Measurements from ENCODE around the gene PTTG1IP.
A peak's percentile ranks its signal among the peaks of the same experiment; 100 is the strongest.
"Not testable (repeated sequence)": the region's sequence is repeated elsewhere in the genome, so short reads cannot be mapped to it uniquely, and the experiment has no call there.

The PTTG1IP gene

GRCh38 chr21:44916965-44917364 lies 43.5 kb upstream of the PTTG1IP start:
- peak overlapping the region; percentile 74 for H3K27ac ChIP-seq (ENCODE audit: insufficient read depth, low read length, poor library complexity, severe bottlenecking)
- no peaks in the 10 kb centered on the region for H3K9me3 ChIP-seq (ENCODE audit: control insufficient read depth, low read length)
- DNase-seq = no peak
- no peaks in the 10 kb centered on the region for H3K27me3 ChIP-seq (replicated peaks; ENCODE audit: control insufficient read depth, insufficient read depth, low read length, poor library complexity, severe bottlenecking)
- H3K4me1 ChIP-seq (ENCODE audit: control insufficient read depth, insufficient read depth, low read length, poor library complexity, severe bottlenecking) = peaks cover 71% of the 10 kb centered on the region
- no peak overlapping the region for H3K4me3 ChIP-seq (ENCODE audit: insufficient read depth, low read depth, low read length, poor library complexity, severe bottlenecking)
- peaks cover 5% of the 10 kb centered on the region for H3K36me3 ChIP-seq (ENCODE audit: control insufficient read depth, insufficient read depth, low read length)

GRCh38 chr21:44914176-44914874 lies 40.8 kb upstream of the PTTG1IP start:
- H3K27ac ChIP-seq (ENCODE audit: insufficient read depth, low read length, poor library complexity, severe bottlenecking) = peak overlapping the region; percentile 74
- no peaks in the 10 kb centered on the region for H3K27me3 ChIP-seq (replicated peaks; ENCODE audit: control insufficient read depth, insufficient read depth, low read length, poor library complexity, severe bottlenecking)
- H3K36me3 ChIP-seq (ENCODE audit: control insufficient read depth, insufficient read depth, low read length) = peaks cover 10% of the 10 kb centered on the region
- H3K4me1 ChIP-seq (ENCODE audit: control insufficient read depth, insufficient read depth, low read length, poor library complexity, severe bottlenecking) = peaks cover 81% of the 10 kb centered on the region
- no peaks in the 10 kb centered on the region for H3K9me3 ChIP-seq (ENCODE audit: control insufficient read depth, low read length)
- DNase-seq = peak; percentile 36 to 41 (median 37)
- peak overlapping the region; percentile 44 for H3K4me3 ChIP-seq (ENCODE audit: insufficient read depth, low read depth, low read length, poor library complexity, severe bottlenecking)

- H3K4me3 ChIP-seq (ENCODE audit: insufficient read depth, low read depth, low read length, poor library complexity, severe bottlenecking) = peak overlapping the region; percentile 44
- DNase-seq = no peak
Observed at GRCh38 chr21:44913425-44914175, 40.1 kb upstream of the PTTG1IP start.

GRCh38 chr21:44912506-44913412 lies 39.3 kb upstream of the PTTG1IP start:
- not testable (repeated sequence) for DNase-seq; H3K9me3 ChIP-seq (ENCODE audit: control insufficient read depth, low read length); H3K36me3 ChIP-seq (ENCODE audit: control insufficient read depth, insufficient read depth, low read length); H3K27me3 ChIP-seq (replicated peaks; ENCODE audit: control insufficient read depth, insufficient read depth, low read length, poor library complexity, severe bottlenecking)
- Histone ChIP-seq H3K4me1 (ENCODE audit: control insufficient read depth, insufficient read depth, low read length, poor library complexity, severe bottlenecking) (peaks cover 70% of the 10 kb centered on the region), H3K27ac (ENCODE audit: insufficient read depth, low read length, poor library complexity, severe bottlenecking) (peak overlapping the region; percentile 75), H3K4me3 (ENCODE audit: insufficient read depth, low read depth, low read length, poor library complexity, severe bottlenecking) (peak overlapping the region; percentile 44)

More at GRCh38 chr21:44913425-44914175, 40.1 kb upstream of the PTTG1IP start:
- Histone ChIP-seq H3K4me1 (ENCODE audit: control insufficient read depth, insufficient read depth, low read length, poor library complexity, severe bottlenecking) (peaks cover 79% of the 10 kb centered on the region), H3K27me3 (replicated peaks; ENCODE audit: control insufficient read depth, insufficient read depth, low read length, poor library complexity, severe bottlenecking) (no peaks in the 10 kb centered on the region), H3K27ac (ENCODE audit: insufficient read depth, low read length, poor library complexity, severe bottlenecking) (peak overlapping the region; percentile 74), H3K36me3 (ENCODE audit: control insufficient read depth, insufficient read depth, low read length) (peaks cover 10% of the 10 kb centered on the region), H3K9me3 (ENCODE audit: control insufficient read depth, low read length) (no peaks in the 10 kb centered on the region)

- peaks cover 14% of the 10 kb centered on the region for H3K36me3 ChIP-seq (ENCODE audit: control insufficient read depth, insufficient read depth, low read length)
- H3K4me1 ChIP-seq (ENCODE audit: control insufficient read depth, insufficient read depth, low read length, poor library complexity, severe bottlenecking) = peaks cover 64% of the 10 kb centered on the region
- no peak for DNase-seq
- H3K27ac ChIP-seq (ENCODE audit: insufficient read depth, low read length, poor library complexity, severe bottlenecking) = peak overlapping the region; percentile 75
- no peaks in the 10 kb centered on the region for H3K27me3 ChIP-seq (replicated peaks; ENCODE audit: control insufficient read depth, insufficient read depth, low read length, poor library complexity, severe bottlenecking)
- H3K4me3 ChIP-seq (ENCODE audit: insufficient read depth, low read depth, low read length, poor library complexity, severe bottlenecking) = peak overlapping the region; percentile 18
- no peaks in the 10 kb centered on the region for H3K9me3 ChIP-seq (ENCODE audit: control insufficient read depth, low read length)
Observed at GRCh38 chr21:44912158-44912473, 38.6 kb upstream of the PTTG1IP start.

- peak overlapping the region; percentile 75 for H3K27ac ChIP-seq (ENCODE audit: insufficient read depth, low read length, poor library complexity, severe bottlenecking)
Observed at GRCh38 chr21:44911384-44912157, 38.1 kb upstream of the PTTG1IP start.

GRCh38 chr21:44911068-44911383 lies 37.5 kb upstream of the PTTG1IP start:
- DNase-seq = no peak
- Histone ChIP-seq H3K4me1 (ENCODE audit: control insufficient read depth, insufficient read depth, low read length, poor library complexity, severe bottlenecking) (peaks cover 55% of the 10 kb centered on the region), H3K9me3 (ENCODE audit: control insufficient read depth, low read length) (no peaks in the 10 kb centered on the region), H3K27ac (ENCODE audit: insufficient read depth, low read length, poor library complexity, severe bottlenecking) (peak overlapping the region; percentile 75), H3K4me3 (ENCODE audit: insufficient read depth, low read depth, low read length, poor library complexity, severe bottlenecking) (peak overlapping the region; percentile 18), H3K36me3 (ENCODE audit: control insufficient read depth, insufficient read depth, low read length) (peaks cover 24% of the 10 kb centered on the region), H3K27me3 (replicated peaks; ENCODE audit: control insufficient read depth, insufficient read depth, low read length, poor library complexity, severe bottlenecking) (no peaks in the 10 kb centered on the region)

More at GRCh38 chr21:44911384-44912157, 38.1 kb upstream of the PTTG1IP start:
- H3K9me3 ChIP-seq (ENCODE audit: control insufficient read depth, low read length) = no peaks in the 10 kb centered on the region
- DNase-seq = peak in 2 of 3 donors; percentile 46 to 50
- peaks cover 59% of the 10 kb centered on the region for H3K4me1 ChIP-seq (ENCODE audit: control insufficient read depth, insufficient read depth, low read length, poor library complexity, severe bottlenecking)
- H3K4me3 ChIP-seq (ENCODE audit: insufficient read depth, low read depth, low read length, poor library complexity, severe bottlenecking) = peak overlapping the region; percentile 18
- H3K36me3 ChIP-seq (ENCODE audit: control insufficient read depth, insufficient read depth, low read length) = peaks cover 19% of the 10 kb centered on the region
- no peaks in the 10 kb centered on the region for H3K27me3 ChIP-seq (replicated peaks; ENCODE audit: control insufficient read depth, insufficient read depth, low read length, poor library complexity, severe bottlenecking)

GRCh38 chr21:44910229-44911067 lies 37.0 kb upstream of the PTTG1IP start:
- peak overlapping the region; percentile 11 for H3K27ac ChIP-seq (ENCODE audit: insufficient read depth, low read length, poor library complexity, severe bottlenecking)

GRCh38 chr21:44909719-44910118 lies 36.2 kb upstream of the PTTG1IP start:
- Histone ChIP-seq H3K4me3 (ENCODE audit: insufficient read depth, low read depth, low read length, poor library complexity, severe bottlenecking) (no peak overlapping the region), H3K4me1 (ENCODE audit: control insufficient read depth, insufficient read depth, low read length, poor library complexity, severe bottlenecking) (peaks cover 47% of the 10 kb centered on the region), H3K27me3 (replicated peaks; ENCODE audit: control insufficient read depth, insufficient read depth, low read length, poor library complexity, severe bottlenecking) (no peaks in the 10 kb centered on the region), H3K36me3 (ENCODE audit: control insufficient read depth, insufficient read depth, low read length) (peaks cover 37% of the 10 kb centered on the region), H3K27ac (ENCODE audit: insufficient read depth, low read length, poor library complexity, severe bottlenecking) (no peak overlapping the region), H3K9me3 (ENCODE audit: control insufficient read depth, low read length) (no peaks in the 10 kb centered on the region)
- DNase-seq = no peak

More at GRCh38 chr21:44910229-44911067, 37.0 kb upstream of the PTTG1IP start:
- no peaks in the 10 kb centered on the region for H3K9me3 ChIP-seq (ENCODE audit: control insufficient read depth, low read length)
- peaks cover 30% of the 10 kb centered on the region for H3K36me3 ChIP-seq (ENCODE audit: control insufficient read depth, insufficient read depth, low read length)
- peaks cover 53% of the 10 kb centered on the region for H3K4me1 ChIP-seq (ENCODE audit: control insufficient read depth, insufficient read depth, low read length, poor library complexity, severe bottlenecking)
- H3K4me3 ChIP-seq (ENCODE audit: insufficient read depth, low read depth, low read length, poor library complexity, severe bottlenecking) = no peak overlapping the region
- H3K27me3 ChIP-seq (replicated peaks; ENCODE audit: control insufficient read depth, insufficient read depth, low read length, poor library complexity, severe bottlenecking) = no peaks in the 10 kb centered on the region
- DNase-seq = no peak

Data from effector memory CD4-positive, alpha-beta T cell (primary cell).